ENCODE data around the gene ZNF41.
"Not testable (repeated sequence)": the region's sequence is repeated elsewhere in the genome, so short reads cannot be mapped to it uniquely, and the experiment has no call there.

GRCh38 chrX:47512383-47512782, 29.4 kb upstream of the ZNF41 start:
- not testable (repeated sequence) for TF ChIP-seq CTCF, POLR2A (IDR thresholded peaks at IDR 0.05)

All from Peyer's patch (tissue), 4 donors.